NCI-H1048 (cell line): ENCODE results near the gene ZFP92.
A peak's percentile ranks its signal among the peaks of the same experiment; 100 is the strongest.

Experiments
- DNase-seq: peaks from one replicate; lab custom pipeline; 2025; lab: John Stamatoyannopoulos, UW

The ZFP92 gene

DNA sequence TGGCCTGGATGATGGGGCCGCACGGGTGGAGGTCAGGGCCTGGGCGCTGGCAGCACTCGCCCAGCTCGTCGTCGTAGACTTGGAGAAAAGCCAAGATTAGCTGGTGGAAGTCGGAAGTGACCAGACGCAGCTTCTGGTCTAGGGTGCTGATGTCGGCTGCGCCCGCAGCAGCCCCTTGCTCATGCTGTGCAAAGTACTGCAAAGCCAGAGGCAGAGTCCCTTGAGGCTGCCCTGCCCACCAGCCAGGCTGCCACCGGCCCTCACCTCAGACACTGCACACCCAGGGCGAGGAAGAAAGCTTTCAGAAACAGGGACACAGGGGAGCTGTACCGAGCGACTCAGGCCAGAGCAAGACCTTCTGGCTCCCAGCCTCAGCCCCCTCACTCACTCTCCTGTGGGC is 44.3 kb downstream of the ZFP92 start:
- no peak for DNase-seq

GRCh38 chrX:153456161-153456560 is 44.9 kb downstream of the ZFP92 start:
- no peak for DNase-seq

GRCh38 chrX:153456704-153457103 is 45.4 kb downstream of the ZFP92 start:
- DNase-seq: no peak

DNA sequence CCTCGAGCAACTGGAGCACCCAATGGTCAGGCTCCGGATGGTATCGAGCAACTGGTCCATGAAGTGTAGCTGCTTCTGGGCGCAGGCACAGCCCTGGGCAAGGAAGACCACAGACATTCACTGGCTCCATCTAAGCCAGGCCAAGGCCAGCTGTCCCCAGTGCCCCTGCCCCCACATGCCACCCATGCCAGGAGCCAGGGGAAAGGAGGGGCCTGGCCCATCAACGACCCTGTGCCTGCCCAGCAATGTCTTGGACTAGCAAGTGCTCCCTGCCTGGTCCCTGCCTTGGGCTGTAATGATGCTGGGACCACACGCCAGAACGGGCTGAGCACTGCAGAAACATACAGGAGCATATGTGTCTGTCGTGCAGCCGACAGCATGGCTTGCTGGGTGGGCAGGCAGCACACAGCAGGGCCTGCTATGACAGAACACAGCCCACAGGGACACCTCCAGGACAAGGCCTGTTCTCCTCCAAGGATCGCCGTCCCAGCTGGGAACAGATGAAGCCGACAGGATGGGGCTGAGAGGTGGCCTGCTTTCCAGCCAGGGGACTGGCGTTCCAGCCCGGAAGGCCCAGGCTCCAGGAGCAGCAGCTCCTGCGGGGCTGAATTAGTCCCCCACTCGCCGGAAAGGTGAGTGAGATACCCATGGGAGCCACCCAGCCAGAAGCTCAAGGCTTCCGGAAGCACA is 46.0 kb downstream of the ZFP92 start:
- no peak for DNase-seq

DNA sequence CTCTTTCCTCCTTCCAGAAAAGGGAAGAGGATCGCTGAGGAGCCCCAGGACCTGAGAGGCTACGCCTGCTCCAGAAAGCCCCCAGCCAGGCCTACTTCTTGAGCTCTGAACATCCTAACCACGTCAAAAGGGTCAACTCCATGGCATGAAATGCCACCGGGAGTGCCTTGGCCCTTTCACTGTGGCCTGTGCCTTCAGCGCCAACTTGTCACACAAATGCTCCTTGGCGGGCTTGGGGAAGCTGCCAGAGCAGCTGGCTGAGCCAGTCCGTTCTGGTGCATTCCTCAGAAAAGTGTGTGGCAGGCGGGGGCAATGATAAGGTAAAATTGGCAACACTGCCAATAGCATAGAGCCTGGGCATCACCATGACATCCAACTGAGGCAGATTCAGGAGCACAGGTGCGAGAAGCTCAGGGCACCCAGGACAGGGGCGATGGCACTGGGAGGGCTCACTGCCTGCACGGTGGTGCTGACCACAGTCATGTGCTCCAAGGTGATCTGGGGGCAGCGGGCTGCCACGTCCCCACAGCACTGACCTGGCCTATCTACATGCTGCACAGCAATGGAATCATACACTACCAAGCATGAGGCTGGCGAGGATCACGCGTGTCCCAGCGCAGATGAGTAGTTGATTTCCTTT is 46.7 kb downstream of the ZFP92 start:
- no peak for DNase-seq

GRCh38 chrX:153458476-153458875 is 47.2 kb downstream of the ZFP92 start:
- DNase-seq: no peak

GRCh38 chrX:153459986-153460385 is 48.7 kb downstream of the ZFP92 start:
- no peak for DNase-seq

GRCh38 chrX:153460826-153461225 is 49.6 kb downstream of the ZFP92 start:
- DNase-seq: peak; percentile 10
